H9 (cell line): ENCODE data around the gene ACOT7. TPM values are rescaled to one million over a fixed set of nuclear protein-coding genes. Genes with fewer than 3 reads are reported as not detected.

Experiments used
- DNase-seq: peaks from one replicate; pipeline ENCODE4 v3.0.0-alpha.2; 2017
- H2AFZ ChIP-seq: one replicate; pipeline ENCODE4 v1.6.1; 2013; ENCODE audit warnings: mild to moderate bottlenecking, low read length, control low read depth, moderate library complexity
- H2AK5ac ChIP-seq: 2 replicates; pipeline ENCODE4 v1.6.1; 2013; ENCODE audit warnings: low read length, control low read depth, mixed read lengths; ENCODE audit not compliant: insufficient read length
- H2BK120ac ChIP-seq: one replicate; pipeline ENCODE4 v1.6.1; 2013; ENCODE audit warnings: low read depth, mild to moderate bottlenecking, low read length, control low read depth, inconsistent platforms; ENCODE audit not compliant: poor library complexity, severe bottlenecking
- H2BK12ac ChIP-seq: 2 replicates; pipeline ENCODE4 v1.6.1; 2013; ENCODE audit warnings: low read length, control low read depth, mixed read lengths, low read depth; ENCODE audit not compliant: insufficient read length
- H2BK15ac ChIP-seq: 2 replicates; pipeline ENCODE4 v1.6.1; 2013; ENCODE audit warnings: low read depth, low read length, control low read depth
- H2BK20ac ChIP-seq: one replicate; pipeline ENCODE4 v1.6.1; 2013; ENCODE audit warnings: low read depth, mild to moderate bottlenecking, low read length, control low read depth, inconsistent platforms; ENCODE audit not compliant: poor library complexity, severe bottlenecking
- H2BK5ac ChIP-seq: 2 replicates; pipeline ENCODE4 v1.6.1; 2013; ENCODE audit warnings: low read length, control low read depth, mixed read lengths; ENCODE audit not compliant: insufficient read length
- H3K14ac ChIP-seq: 2 replicates; pipeline ENCODE4 v1.6.1; 2013; ENCODE audit warnings: low read length, control low read depth; ENCODE audit not compliant: insufficient read depth
- H3K18ac ChIP-seq: 2 replicates; pipeline ENCODE4 v1.6.1; 2013; ENCODE audit warnings: low read depth, mild to moderate bottlenecking, mixed read lengths, low read length, control low read depth; ENCODE audit not compliant: insufficient read length
- H3K23ac ChIP-seq: 2 replicates; pipeline ENCODE4 v1.6.1; 2013; ENCODE audit warnings: low read length, control low read depth, mixed read lengths, low read depth; ENCODE audit not compliant: insufficient read length
- H3K23me2 ChIP-seq: 2 replicates; pipeline ENCODE4 v1.6.1; 2013; ENCODE audit warnings: low read depth, mild to moderate bottlenecking, mixed read lengths, low read length, control low read depth; ENCODE audit not compliant: insufficient read length, poor library complexity, severe bottlenecking
- H3K27ac ChIP-seq: 2 replicates; pipeline ENCODE4 v1.5.1; 2013; ENCODE audit warnings: low read length, control low read depth, mixed read lengths, low read depth; ENCODE audit not compliant: insufficient read length
- H3K27me3 ChIP-seq: 2 replicates; pipeline ENCODE4 v1.6.1; 2013; ENCODE audit warnings: low read length, control low read depth, inconsistent platforms; ENCODE audit not compliant: insufficient read depth
- H3K4ac ChIP-seq: 2 replicates; pipeline ENCODE4 v1.6.1; 2013; ENCODE audit warnings: low read depth, mild to moderate bottlenecking, control low read depth, inconsistent platforms, low read length, moderate library complexity
- H3K4me1 ChIP-seq: 2 replicates; pipeline ENCODE4 v1.6.1; 2013; ENCODE audit warnings: low read length, control low read depth, inconsistent platforms; ENCODE audit not compliant: insufficient read depth
- H3K4me2 ChIP-seq: 2 replicates; pipeline ENCODE4 v1.6.1; 2013; ENCODE audit warnings: low read length, control low read depth, mixed read lengths; ENCODE audit not compliant: insufficient read length, insufficient read depth
- H3K56ac ChIP-seq: 2 replicates; pipeline ENCODE4 v1.6.1; 2013; ENCODE audit warnings: low read depth, mild to moderate bottlenecking, mixed read lengths, low read length, control low read depth; ENCODE audit not compliant: insufficient read length
- H3K79me1 ChIP-seq: 2 replicates; pipeline ENCODE4 v1.6.1; 2013; ENCODE audit warnings: low read depth, mild to moderate bottlenecking, moderate library complexity, low read length, control low read depth, inconsistent platforms; ENCODE audit not compliant: insufficient read depth, poor library complexity, severe bottlenecking
- H3K79me2 ChIP-seq: 2 replicates; pipeline ENCODE4 v1.6.1; 2013; ENCODE audit warnings: low read length, control low read depth, inconsistent platforms; ENCODE audit not compliant: insufficient read depth
- H3K9ac ChIP-seq: 2 replicates; pipeline ENCODE4 v1.6.1; 2013; ENCODE audit warnings: low read length, control low read depth, mixed read lengths; ENCODE audit not compliant: insufficient read length; ENCODE audit errors: extremely low read depth
- H3K9me3 ChIP-seq: one replicate; pipeline ENCODE4 v1.6.1; 2013; ENCODE audit warnings: low read depth, low read length, inconsistent platforms; ENCODE audit not compliant: control insufficient read depth
- H3T11ph ChIP-seq: one replicate; pipeline ENCODE4 v1.6.1; 2013; ENCODE audit warnings: mild to moderate bottlenecking, low read length, control low read depth, inconsistent platforms
- H4K20me1 ChIP-seq: one replicate; pipeline ENCODE4 v1.6.1; 2013; ENCODE audit not compliant: control insufficient read depth, insufficient read length, insufficient read depth
- H4K5ac ChIP-seq: 2 replicates; pipeline ENCODE4 v1.6.1; 2013; ENCODE audit warnings: low read depth, mild to moderate bottlenecking, mixed read lengths, low read length, control low read depth; ENCODE audit not compliant: insufficient read length
- H4K8ac ChIP-seq: replicated peaks from 2 replicates; pipeline ENCODE4 v1.6.1; 2013; ENCODE audit warnings: low read length, control low read depth, mixed read lengths, low read depth; ENCODE audit not compliant: insufficient read length
- H4K91ac ChIP-seq: 2 replicates; pipeline ENCODE4 v1.6.1; 2013; ENCODE audit warnings: low read depth, mild to moderate bottlenecking, moderate library complexity, mixed read lengths, low read length, control low read depth; ENCODE audit not compliant: insufficient read length
- H3K27ac Mint-ChIP-seq, 3 experiments: 2 replicates in 2 of 3; 3 replicates in 1 of 3; pipeline ENCODE4 v1.8.0; 2020 to 2021; ENCODE audit warnings: mixed read lengths in 3 of 3, mild to moderate bottlenecking in 1 of 3, moderate library complexity in 1 of 3
- H3K27me3 Mint-ChIP-seq: 2 replicates; pipeline ENCODE4 v1.8.0; 2021; ENCODE audit warnings: low read depth, mild to moderate bottlenecking, moderate library complexity, mixed read lengths
- H3K36me3 Mint-ChIP-seq, 3 experiments: 2 replicates in 2 of 3; 3 replicates in 1 of 3; pipeline ENCODE4 v1.8.0; 2020 to 2021; ENCODE audit warnings: low read depth in 3 of 3, mixed read lengths in 3 of 3; ENCODE audit not compliant: insufficient read depth in 1 of 3
- H3K4me1 Mint-ChIP-seq, 2 experiments: 2 replicates each; pipeline ENCODE4 v1.8.0; 2020; ENCODE audit warnings: mixed read lengths in 2 of 2
- H3K4me3 Mint-ChIP-seq, 2 experiments: 2 replicates in 1 of 2; 3 replicates in 1 of 2; pipeline ENCODE4 v1.8.0; 2020 to 2021; ENCODE audit warnings: mild to moderate bottlenecking in 2 of 2, mixed read lengths in 2 of 2, moderate library complexity in 1 of 2
- H3K9me3 Mint-ChIP-seq, 2 experiments: 2 replicates in 1 of 2; 3 replicates in 1 of 2; pipeline ENCODE4 v1.8.0; 2020; ENCODE audit warnings: mild to moderate bottlenecking in 2 of 2, mixed read lengths in 2 of 2, moderate library complexity in 1 of 2
- CTCF ChIP-seq: fragments of 200-600 bp; sonication (generic); conservative IDR thresholded peaks from 3 replicates; pipeline ENCODE4 v1.8.0; 2021; ENCODE audit warnings: antibody characterized with exemption, mild to moderate bottlenecking
- WGBS: extraction: QIAGEN DNeasy Blood & Tissue Kit; methylation state at CpG from one replicate; pipeline ENCODE4 v1.1.7; 2013; ENCODE audit warnings: missing lambda C conversion rate, low lambda C conversion rate, mixed read lengths; ENCODE audit not compliant: insufficient read length; ENCODE audit errors: extremely low coverage; 5-methylcytosine and 5-hydroxymethylcytosine counted together
- total RNA-seq: library from RNA; stranded (reverse); gene quantifications from 2 replicates; pipeline ENCODE4 v1.2.1, GENCODE V29; 2021

The ACOT7 gene
- total RNA-seq, 1 experiment from 2014 or later = 87.4 TPM

GRCh38 chr1:6423321-6423999, 29.9 kb upstream of the ACOT7 start:
- no peaks in the 10 kb centered on the region for H3K36me3 Mint-ChIP-seq
- peak; percentile 92 for DNase-seq
- Histone ChIP-seq H3K9ac (no peak overlapping the region), H3K4me2 (peak overlapping the region; percentile 30), H3T11ph (no peak overlapping the region), H2BK20ac (no peak overlapping the region), H3K4ac (no peak overlapping the region), H3K79me2 (no peaks in the 10 kb centered on the region), H3K18ac (no peak overlapping the region), H3K14ac (no peak overlapping the region), H2BK5ac (no peak overlapping the region), H3K23me2 (peaks cover 10% of the 10 kb centered on the region), H3K56ac (no peak overlapping the region), H4K20me1 (no peaks in the 10 kb centered on the region), H4K8ac (no peak overlapping the region), H4K91ac (no peak overlapping the region), H3K4me1 (no peaks in the 10 kb centered on the region), H2BK15ac (no peak overlapping the region), H3K79me1 (no peaks in the 10 kb centered on the region), H3K9me3 (no peaks in the 10 kb centered on the region), H3K27ac (no peak overlapping the region), H3K27me3 (peaks cover 60% of the 10 kb centered on the region), H2AK5ac (no peak overlapping the region), H2BK120ac (no peak overlapping the region), H3K23ac (no peak overlapping the region), H4K5ac (no peak overlapping the region), H2BK12ac (no peak overlapping the region), H2AFZ (no peak overlapping the region)
- peaks cover 5 to 19% of the 10 kb centered on the region in 2 experiments for H3K4me1 Mint-ChIP-seq
- peaks cover 0 to 3% of the 10 kb centered on the region in 2 experiments; a peak in 2 of 5 replicates for H3K9me3 Mint-ChIP-seq
- peak overlapping the region in 1 of 2 experiments; percentile 78; a peak in 3 of 5 replicates for H3K4me3 Mint-ChIP-seq
- TF ChIP-seq CTCF = peak; percentile 92
- no CpG with 5 or more reads among the region's 24 CpGs for WGBS
- peaks cover 92% of the 10 kb centered on the region for H3K27me3 Mint-ChIP-seq
- H3K27ac Mint-ChIP-seq = no peak overlapping the region
